Rectal smooth muscle tissue (tissue), 1 donor: ENCODE measurements around the gene APP.
"Not testable (repeated sequence)": the region's sequence is repeated elsewhere in the genome, so short reads cannot be mapped to it uniquely, and the experiment has no call there.

Source experiments
- H3K27ac ChIP-seq: one replicate; pipeline ENCODE4 v1.7.0; 2013; ENCODE audit warnings: low read depth, low read length, inconsistent platforms
- H3K27me3 ChIP-seq: one replicate; pipeline ENCODE4 v1.7.0; 2013; ENCODE audit warnings: low read length; ENCODE audit not compliant: control insufficient read depth, insufficient read depth
- H3K36me3 ChIP-seq: one replicate; pipeline ENCODE4 v1.7.0; 2013; ENCODE audit warnings: low read length; ENCODE audit not compliant: control insufficient read depth, insufficient read depth
- H3K4me1 ChIP-seq: one replicate; pipeline ENCODE4 v1.7.0; 2013; ENCODE audit warnings: low read length; ENCODE audit not compliant: control insufficient read depth, insufficient read depth
- H3K4me3 ChIP-seq: one replicate; pipeline ENCODE4 v1.7.0; 2013; ENCODE audit warnings: low read length
- H3K9ac ChIP-seq: one replicate; pipeline ENCODE4 v1.7.0; 2013; ENCODE audit warnings: low read length

Gene APP

GRCh38 chr21:26041431-26042180 lies 129.0 kb downstream of the APP start:
- no peaks in the 10 kb centered on the region for H3K36me3 ChIP-seq
- H3K4me1 ChIP-seq, result no peaks in the 10 kb centered on the region
- H3K4me3 ChIP-seq, result no peak overlapping the region
- H3K27ac ChIP-seq, result no peak overlapping the region
- H3K27me3 ChIP-seq, result no peaks in the 10 kb centered on the region
- H3K9ac ChIP-seq, result no peak overlapping the region

DNA sequence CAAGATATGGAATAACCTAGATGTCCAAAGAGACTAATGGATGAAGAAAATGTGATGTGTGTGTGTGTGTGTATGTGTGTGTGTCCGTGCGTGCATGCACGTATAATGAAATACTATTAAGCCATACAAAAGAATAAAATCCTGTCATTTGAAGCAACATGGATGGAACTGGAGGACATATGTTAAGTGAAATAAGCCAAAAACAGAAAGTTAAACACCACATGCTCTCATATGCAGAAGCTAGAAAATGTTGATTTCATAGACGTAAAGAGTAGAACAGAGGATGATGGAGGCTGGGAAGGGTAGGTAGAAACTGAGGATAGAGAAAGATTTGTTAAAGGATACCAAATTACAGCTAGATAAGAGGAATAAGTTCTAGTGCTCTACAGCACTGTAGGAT lies 133.7 kb downstream of the APP start:
- Histone ChIP-seq H3K36me3 (no peaks in the 10 kb centered on the region), H3K4me1 (no peaks in the 10 kb centered on the region), H3K4me3 (no peak overlapping the region), H3K27ac (no peak overlapping the region), H3K9ac (no peak overlapping the region), H3K27me3 (no peaks in the 10 kb centered on the region)

DNA sequence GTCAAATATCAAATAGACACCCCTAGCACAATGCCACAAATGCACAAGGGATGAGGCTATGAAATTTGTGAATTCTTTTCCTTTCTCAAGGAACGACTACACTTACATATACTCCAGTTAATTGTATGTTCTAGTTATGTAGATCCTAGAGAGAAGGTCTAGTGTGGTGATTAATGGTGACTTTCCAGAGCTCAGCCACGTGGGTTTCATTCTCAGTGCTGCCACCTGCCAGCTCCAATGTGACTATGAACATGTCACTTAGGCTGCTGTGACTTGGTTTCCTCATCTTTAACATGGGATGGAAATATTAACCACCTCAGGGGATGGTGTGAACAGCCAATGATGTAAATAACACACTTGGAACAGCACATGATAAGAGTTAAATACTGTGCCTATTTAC lies 138.3 kb downstream of the APP start:
- Histone ChIP-seq H3K4me3 (no peak overlapping the region), H3K27me3 (no peaks in the 10 kb centered on the region), H3K9ac (no peak overlapping the region), H3K4me1 (peaks cover 4% of the 10 kb centered on the region), H3K36me3 (peaks cover 2% of the 10 kb centered on the region), H3K27ac (no peak overlapping the region)

DNA sequence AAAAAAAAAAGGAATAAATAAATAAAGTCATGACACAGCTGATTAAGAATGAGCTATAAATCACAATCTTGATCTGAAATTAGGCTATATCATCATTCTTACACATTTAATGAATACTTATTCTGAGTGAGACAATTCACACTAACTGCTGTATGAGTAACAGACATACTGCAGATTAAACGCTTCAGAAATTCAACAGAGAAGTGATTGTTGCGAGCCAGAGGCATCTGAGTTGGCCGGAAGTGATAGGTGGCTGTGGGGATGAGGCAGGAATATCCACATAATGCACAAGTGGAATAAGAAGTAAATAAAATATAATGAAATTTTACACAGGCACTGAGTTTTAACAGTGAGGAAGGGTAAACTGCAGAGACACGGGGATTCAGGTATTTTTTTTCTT lies 142.4 kb downstream of the APP start:
- Histone ChIP-seq H3K27me3 (no peaks in the 10 kb centered on the region), H3K4me1 (peaks cover 9% of the 10 kb centered on the region), H3K36me3 (peaks cover 2% of the 10 kb centered on the region), H3K9ac (no peak overlapping the region), H3K27ac (no peak overlapping the region), H3K4me3 (no peak overlapping the region)

DNA sequence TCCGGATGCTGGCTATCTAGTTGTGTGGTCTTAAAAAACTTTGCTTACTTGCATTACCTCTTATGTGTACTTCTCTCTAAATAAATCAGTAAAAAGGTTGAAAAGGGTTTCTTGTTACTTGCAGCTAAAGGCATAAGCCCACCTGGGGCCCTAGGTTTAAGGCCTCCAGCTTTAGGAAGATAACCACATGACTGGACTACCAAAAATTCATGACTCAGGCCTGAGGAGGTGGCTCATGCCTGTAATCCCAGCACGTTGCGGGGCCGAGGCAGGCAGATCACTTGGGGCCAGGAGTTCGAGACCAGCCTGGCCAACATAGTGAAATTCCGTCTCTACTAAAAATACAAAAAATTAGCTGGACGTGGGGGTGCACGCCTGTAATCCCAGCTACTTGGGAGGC lies 142.9 kb downstream of the APP start:
- peaks cover 2% of the 10 kb centered on the region for H3K36me3 ChIP-seq
- no peak overlapping the region for H3K4me3 ChIP-seq
- H3K4me1 ChIP-seq, result peaks cover 9% of the 10 kb centered on the region
- H3K27ac ChIP-seq, result no peak overlapping the region
- H3K9ac ChIP-seq, result no peak overlapping the region
- H3K27me3 ChIP-seq, result no peaks in the 10 kb centered on the region

- Histone ChIP-seq H3K4me1 (peaks cover 6% of the 10 kb centered on the region), H3K36me3 (peaks cover under 1% of the 10 kb centered on the region), H3K9ac (no peak overlapping the region), H3K27me3 (no peaks in the 10 kb centered on the region), H3K4me3 (no peak overlapping the region), H3K27ac (no peak overlapping the region)
Observed at GRCh38 chr21:26025536-26026512, 144.7 kb downstream of the APP start.

GRCh38 chr21:26023406-26023805 lies 147.2 kb downstream of the APP start:
- not testable (repeated sequence) for H3K27ac ChIP-seq, H3K4me3 ChIP-seq, H3K9ac ChIP-seq, H3K27me3 ChIP-seq, H3K4me1 ChIP-seq, H3K36me3 ChIP-seq

DNA sequence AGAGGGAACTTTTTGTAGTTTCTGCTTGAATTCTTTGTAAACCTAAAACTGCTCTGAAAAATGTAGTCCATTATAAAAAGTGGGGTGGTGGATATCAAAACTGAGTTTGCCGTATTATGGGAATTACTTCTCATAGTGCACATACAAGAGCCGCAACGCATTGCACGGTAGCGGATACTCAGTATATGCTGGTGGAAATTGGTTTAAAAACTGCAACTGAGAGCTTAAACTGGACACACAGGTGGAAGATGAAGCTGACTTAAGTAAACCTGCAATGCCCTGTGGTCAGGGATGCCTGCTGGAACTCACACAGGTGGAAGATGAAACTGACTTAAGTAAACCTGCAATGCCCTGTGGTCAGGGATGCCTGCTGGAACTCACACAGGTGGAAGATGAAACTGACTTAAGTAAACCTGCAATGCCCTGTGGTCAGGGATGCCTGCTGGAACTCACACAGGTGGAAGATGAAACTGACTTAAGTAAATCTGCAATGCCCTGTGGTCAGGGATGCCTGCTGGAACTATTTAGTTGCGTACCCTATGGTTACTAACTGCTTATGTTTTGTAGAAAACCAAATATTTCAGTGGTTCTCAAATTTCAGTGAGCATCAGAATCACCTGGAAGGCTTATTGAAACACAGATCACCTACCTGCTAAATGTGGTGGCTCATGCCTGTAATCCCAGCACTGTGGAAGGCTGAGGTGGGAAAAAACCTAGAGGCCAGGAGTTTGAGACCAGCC lies 147.8 kb downstream of the APP start:
- not testable (repeated sequence) for H3K27me3 ChIP-seq, H3K27ac ChIP-seq, H3K4me1 ChIP-seq, H3K4me3 ChIP-seq, H3K9ac ChIP-seq, H3K36me3 ChIP-seq

GRCh38 chr21:26020510-26020909 lies 150.1 kb downstream of the APP start:
- Histone ChIP-seq H3K27me3 (no peaks in the 10 kb centered on the region), H3K36me3 (no peaks in the 10 kb centered on the region), H3K4me1 (no peaks in the 10 kb centered on the region), H3K4me3 (no peak overlapping the region), H3K27ac (no peak overlapping the region), H3K9ac (no peak overlapping the region)

- no peak overlapping the region for H3K9ac ChIP-seq
- H3K4me1 ChIP-seq, result no peaks in the 10 kb centered on the region
- no peak overlapping the region for H3K4me3 ChIP-seq
- H3K27ac ChIP-seq, result no peak overlapping the region
- H3K27me3 ChIP-seq, result no peaks in the 10 kb centered on the region
- no peaks in the 10 kb centered on the region for H3K36me3 ChIP-seq
Observed at GRCh38 chr21:26020081-26020480, 150.5 kb downstream of the APP start.

DNA sequence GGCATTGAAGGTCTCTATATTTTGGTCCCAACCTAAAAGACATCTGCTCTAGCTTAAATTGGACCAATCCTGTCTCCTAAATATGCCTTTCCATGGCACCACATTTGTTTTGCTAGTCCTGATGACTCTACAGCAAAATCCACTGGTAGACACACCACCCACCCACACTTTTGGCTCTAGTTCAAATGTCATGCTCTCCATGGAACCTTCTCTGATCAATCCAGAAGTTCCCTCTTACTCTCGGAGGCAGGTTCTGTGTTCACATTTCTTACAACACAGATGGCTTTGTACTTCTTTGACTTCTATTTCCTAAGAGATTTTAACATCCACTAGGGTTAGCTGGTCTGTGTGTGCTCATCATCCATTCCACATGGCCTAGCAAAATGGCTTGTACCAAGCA lies 151.3 kb downstream of the APP start:
- Histone ChIP-seq H3K9ac (no peak overlapping the region), H3K4me3 (no peak overlapping the region), H3K4me1 (no peaks in the 10 kb centered on the region), H3K36me3 (no peaks in the 10 kb centered on the region), H3K27ac (no peak overlapping the region), H3K27me3 (no peaks in the 10 kb centered on the region)

DNA sequence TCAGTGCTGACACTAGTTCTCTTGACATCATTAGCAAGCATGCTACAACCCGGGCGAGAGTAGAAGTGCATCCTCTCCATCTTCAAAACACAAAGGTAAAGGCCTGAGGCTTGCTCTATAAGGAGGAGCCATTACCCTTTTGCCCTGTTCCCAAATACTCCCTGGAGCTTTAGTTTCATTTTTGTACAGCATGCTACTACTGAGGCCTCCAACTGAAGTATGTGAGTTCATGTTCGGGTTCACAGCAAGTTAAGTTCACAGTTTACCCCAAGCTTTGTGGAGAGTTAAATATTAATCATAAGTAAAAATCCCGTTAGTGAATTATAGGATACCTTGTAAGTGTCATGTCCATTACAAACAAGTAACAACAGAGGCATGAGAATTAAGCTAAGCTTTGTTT lies 156.6 kb downstream of the APP start:
- Histone ChIP-seq H3K27ac (no peak overlapping the region), H3K4me1 (no peaks in the 10 kb centered on the region), H3K9ac (no peak overlapping the region), H3K4me3 (no peak overlapping the region), H3K27me3 (no peaks in the 10 kb centered on the region), H3K36me3 (no peaks in the 10 kb centered on the region)
